Loucy (cell line): ENCODE results near the gene BPTF.
"Not testable (repeated sequence)": the region's sequence is repeated elsewhere in the genome, so short reads cannot be mapped to it uniquely, and the experiment has no call there.

ENCODE experiments used
- CTCF ChIP-seq: fragments of 200-600 bp; sonication (generic); conservative IDR thresholded peaks from 2 replicates; pipeline ENCODE4 v1.5.1; 2014; ENCODE audit warnings: mild to moderate bottlenecking, antibody characterized with exemption, low read length
- EZH2phosphoT487 ChIP-seq: fragments of 200-600 bp; IDR thresholded peaks from 2 replicates; pipeline ENCODE4 v1.6.1; 2018; ENCODE audit warnings: antibody characterized with exemption, mild to moderate bottlenecking, moderate library complexity, borderline replicate concordance

- not testable (repeated sequence) for TF ChIP-seq CTCF, EZH2phosphoT487
Measured at GRCh38 chr17:67812380-67812779, 12.9 kb upstream of the BPTF start.
